Measurements from ENCODE around the gene ZC3HAV1L.
A peak's percentile ranks its signal among the peaks of the same experiment; 100 is the strongest.
"Not testable (repeated sequence)": the region's sequence is repeated elsewhere in the genome, so short reads cannot be mapped to it uniquely, and the experiment has no call there.

The ZC3HAV1L gene, protein sequence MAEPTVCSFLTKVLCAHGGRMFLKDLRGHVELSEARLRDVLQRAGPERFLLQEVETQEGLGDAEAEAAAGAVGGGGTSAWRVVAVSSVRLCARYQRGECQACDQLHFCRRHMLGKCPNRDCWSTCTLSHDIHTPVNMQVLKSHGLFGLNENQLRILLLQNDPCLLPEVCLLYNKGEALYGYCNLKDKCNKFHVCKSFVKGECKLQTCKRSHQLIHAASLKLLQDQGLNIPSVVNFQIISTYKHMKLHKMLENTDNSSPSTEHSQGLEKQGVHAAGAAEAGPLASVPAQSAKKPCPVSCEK

DNA sequence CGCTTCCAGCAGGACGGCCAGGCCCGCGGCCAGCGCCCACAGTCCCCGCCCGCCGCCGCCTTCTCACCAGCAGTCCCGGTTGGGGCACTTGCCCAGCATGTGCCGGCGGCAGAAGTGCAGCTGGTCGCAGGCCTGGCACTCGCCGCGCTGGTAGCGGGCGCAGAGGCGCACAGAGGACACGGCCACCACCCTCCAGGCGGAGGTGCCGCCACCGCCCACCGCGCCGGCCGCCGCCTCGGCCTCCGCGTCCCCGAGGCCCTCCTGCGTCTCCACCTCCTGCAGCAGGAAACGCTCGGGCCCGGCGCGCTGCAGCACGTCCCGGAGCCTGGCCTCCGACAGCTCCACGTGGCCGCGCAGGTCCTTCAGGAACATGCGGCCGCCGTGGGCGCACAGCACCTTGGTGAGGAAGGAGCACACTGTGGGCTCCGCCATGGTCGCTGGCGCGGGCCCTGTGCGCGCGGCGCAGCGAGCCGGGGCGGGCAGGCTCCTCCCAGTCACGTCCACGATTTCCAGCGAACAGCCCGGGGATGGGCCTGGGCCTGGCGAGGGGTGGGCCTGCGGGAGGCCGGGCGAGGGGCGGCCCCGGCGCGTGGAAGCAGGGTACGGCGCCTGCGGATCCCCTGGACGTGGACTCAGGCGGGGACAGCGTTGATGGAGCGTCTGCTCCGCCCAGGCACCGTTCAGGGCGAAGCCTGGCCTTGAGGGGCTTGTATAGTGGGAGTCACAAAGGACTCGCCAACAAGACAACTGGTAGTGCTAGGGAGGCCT, at the start of gene ZC3HAV1L:
ZC3HAV1L (minus strand) TSS at position 457 of the 768 bp plus-strand sequence; CDS start at position 432, 25 bp downstream.
- peak; percentile 94 for DNase-seq

DNA sequence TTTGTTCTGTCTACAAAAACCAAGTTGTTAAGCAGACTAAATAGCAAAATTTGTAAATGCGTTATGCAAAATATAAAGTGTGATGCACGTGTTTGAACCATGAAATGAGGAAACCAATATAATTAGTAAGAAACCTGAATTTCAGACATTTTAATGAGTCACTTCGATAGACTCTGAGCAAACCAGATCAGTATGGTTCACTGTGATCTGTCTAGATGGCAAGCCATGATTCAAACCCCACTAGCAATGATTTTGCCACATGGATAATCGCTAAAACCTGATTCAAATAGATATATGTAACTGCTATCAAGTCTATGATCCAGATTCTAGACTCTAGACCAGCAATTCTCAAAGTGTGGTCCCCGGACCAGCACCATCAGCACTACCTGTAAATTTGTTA, 48.9 kb upstream of the ZC3HAV1L start:
- no peak for DNase-seq

DNA sequence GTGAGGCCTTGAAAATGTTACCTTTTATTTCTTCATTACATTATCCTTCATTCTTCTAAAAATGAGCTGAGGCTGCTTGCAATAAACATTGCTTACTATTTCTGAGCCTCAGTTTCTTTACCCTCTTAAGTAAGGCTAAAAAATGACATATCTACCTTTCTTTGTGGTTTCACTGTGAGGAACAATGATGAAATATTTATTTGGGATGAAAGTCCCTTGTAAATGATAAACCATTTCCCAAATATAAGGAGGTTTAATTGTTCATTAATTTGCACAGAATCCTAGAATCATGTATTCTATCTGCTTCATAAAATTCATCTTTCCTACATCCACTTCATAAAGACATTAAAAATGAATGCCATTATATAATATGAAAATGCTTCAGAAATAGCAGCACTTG, 45.7 kb upstream of the ZC3HAV1L start:
- no peak for DNase-seq

DNA sequence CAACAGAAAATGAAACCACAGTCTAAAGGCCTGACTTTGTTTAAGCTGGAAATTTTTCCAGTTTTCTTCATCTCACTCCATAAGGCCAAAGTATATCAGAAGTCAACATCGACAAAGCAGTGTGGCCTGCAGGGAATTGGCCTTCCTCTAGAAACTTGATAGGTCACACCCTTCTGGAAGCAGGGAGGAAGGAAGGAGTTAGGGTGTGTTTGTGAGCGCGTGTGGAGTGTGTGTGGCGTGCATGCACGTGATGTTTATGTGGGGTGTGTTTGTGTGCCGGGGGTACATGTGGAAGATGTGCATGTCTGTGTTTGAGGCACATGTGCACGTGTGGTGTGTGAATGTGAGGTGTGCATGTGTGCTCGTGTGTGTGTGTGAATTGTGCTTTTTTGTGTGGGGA, 45.1 kb upstream of the ZC3HAV1L start:
- no peak for DNase-seq

DNA sequence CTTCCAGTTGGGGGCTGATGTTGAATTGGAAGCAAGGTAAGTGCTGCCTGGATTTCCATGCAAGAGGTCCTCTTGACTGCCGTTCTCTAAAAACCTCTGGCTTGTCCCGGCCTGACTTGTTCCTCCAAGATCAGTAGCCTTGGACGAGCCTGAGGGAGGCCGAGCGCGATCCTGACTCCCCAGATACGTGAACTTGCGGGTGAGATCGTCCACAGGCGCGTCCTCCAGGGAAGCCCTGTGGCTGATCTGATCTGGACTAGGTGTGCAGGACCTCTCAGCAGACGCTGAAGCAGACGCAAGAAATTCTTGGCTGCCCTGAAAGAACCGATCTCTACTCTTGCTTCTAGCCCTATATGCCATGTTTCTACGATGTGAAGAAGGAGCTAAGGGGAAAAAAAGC, 44.0 kb upstream of the ZC3HAV1L start:
- DNase-seq, result no peak

DNA sequence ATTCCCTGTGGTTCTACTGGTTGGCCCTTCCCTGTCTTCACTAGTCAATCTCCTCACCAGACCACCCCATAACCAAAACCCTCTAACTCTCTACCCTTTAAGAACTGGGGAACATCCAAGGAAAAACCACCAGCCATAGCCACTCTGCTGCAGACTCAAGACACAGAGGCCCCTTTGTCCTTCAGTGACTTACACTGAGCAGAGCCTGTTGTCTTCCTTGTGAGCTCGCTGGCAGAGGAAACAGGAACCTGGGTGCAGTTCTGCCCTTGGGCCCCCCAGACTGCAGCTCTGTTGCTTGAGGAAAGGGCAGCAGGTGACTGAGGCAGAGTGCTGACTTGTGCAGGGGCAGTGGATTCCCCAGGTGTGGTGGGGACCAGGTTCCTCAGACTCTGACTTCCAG, 43.1 kb upstream of the ZC3HAV1L start:
- DNase-seq, result no peak

DNA sequence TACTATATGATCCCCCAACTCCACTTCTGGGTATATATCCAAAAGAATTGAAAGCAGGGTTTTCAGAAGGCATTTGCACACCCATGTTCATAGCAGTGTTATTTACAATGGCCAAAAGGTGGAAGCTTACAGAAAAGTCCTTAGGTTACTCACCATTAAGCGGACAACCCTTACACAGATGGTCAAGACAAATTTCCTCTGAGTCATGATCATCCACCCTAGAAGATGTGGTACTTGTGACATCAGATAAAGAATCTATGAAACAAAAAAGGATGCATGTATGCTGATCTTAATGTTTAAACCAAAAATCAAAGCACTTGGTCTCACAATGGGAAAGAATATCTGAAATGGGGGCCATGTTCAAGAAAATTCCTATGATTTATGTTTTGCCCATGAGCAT, 42.6 kb upstream of the ZC3HAV1L start:
- no peak for DNase-seq

DNA sequence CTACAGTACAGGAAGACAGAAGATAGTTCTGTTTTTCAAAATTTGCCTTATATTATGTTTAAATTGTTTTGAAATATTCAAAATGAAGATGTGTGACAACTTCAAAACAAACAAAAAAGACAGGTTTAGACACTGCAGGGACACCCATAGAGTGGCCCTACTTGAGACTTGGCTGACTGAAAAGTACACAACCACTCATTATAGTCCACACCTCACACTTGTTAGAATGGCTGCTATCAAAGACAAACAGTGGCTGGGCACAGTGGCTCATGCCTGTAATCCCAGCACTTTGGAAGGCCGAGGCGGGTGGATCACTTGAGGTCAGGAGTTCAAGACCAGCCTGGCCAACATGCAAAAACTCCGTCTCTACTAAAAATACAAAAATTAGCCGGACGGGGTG, 41.9 kb upstream of the ZC3HAV1L start:
- not testable (repeated sequence) for DNase-seq

DNA sequence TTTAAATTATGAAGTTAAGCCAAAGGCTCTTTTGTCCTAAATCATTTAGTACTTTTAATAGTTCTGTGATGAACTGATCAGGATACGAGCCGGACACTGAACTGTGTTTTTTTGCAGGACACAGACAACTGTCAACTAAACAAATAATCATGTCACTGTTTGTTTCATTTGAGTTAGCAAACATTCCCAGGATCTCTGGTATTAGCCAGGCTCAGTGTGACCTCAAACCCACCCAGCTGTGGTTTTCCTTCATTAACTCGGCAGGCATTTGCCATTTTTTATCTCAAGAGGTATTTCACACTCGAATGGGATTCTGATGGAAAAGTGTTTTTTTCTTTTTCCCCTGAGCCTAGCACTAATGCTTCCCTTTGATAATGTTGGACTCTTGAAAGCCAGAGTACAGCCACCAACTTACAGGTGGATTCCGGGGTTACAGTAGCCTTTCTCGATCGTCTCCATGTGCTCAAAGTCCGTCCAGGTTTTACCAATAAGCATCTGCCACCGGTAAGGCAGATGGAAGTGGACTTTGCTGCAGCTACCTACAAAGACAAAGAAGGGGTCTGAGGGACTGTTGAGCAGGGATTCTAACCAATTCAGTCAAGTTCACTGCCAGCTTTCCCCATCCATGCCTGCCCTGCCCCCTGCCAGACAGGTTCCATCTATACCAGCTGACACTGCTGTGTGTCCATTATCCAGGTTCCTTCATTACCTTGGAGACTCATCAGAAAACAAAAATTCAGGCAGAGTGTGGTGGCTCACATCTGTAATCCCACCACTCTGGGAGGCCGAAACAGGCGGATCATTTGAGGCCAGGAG, 40.2 kb upstream of the ZC3HAV1L start:
- no peak for DNase-seq

DNA sequence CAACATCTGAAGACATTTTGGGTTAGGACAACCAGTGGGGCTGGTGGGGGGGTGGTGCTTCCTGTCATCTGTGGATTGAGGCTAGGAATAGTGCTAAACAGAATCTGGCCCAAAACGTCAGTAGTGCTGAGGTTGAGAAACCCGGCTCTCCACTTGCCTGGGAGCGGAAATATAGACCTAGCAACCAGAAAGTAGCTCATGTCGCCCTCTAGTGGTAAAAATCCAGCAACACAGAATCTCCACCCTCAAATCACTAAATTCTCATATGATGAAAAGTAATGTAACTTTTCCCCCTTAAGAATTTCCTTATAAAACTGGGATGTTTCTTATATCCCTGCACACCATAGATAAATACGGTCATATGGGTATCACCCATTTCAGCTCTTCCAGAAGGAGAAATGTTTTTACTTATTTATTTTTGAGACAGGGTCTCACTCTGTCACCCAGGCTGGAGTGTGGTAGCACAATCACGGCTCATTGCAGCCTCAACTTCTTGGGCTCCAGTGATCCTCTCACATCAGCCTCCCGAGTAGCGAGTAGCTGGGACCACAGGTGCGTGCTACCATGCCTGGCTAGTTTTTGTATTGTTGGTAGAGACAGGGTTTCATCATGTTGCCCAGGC, 39.3 kb upstream of the ZC3HAV1L start:
- DNase-seq, result peak; percentile 74

DNA sequence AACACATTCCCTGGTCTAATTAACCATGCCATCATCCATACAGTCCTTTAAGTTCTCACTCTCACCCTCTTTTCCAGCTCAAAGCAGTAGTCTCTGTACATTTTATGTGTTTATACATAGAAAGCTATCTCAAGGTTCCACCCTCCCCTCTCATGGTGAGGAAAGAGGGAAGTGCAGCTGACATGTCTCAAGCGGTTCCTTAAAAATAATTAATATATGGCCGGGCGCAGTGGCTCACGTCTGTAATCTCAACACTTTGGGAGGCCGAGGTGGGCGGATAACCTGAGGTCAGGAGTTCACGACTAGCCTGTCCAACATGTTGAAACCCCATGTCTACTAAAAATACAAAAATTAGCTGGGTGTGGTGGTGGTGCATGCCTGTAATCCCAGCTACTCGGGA, 37.0 kb upstream of the ZC3HAV1L start:
- no peak for DNase-seq

DNA sequence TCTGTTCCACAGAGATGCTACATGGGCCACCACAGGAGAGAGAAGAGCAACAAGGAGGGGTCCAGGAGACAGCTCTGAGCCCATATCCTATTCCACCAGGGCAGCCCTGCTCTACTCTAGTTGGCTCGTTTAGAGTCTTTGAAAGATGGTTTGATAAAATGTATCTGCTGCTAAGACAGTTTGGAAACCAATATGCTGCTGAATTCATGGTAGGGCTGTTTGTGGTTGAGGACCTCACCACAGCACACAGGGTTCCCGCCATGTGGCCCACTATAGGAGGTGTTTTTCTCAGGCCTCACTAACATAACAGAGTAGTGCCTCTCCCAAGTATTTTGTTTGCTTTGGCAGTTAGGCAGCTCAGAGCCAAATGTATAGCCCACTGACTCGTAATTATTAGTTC, 35.8 kb upstream of the ZC3HAV1L start:
- no peak for DNase-seq

DNA sequence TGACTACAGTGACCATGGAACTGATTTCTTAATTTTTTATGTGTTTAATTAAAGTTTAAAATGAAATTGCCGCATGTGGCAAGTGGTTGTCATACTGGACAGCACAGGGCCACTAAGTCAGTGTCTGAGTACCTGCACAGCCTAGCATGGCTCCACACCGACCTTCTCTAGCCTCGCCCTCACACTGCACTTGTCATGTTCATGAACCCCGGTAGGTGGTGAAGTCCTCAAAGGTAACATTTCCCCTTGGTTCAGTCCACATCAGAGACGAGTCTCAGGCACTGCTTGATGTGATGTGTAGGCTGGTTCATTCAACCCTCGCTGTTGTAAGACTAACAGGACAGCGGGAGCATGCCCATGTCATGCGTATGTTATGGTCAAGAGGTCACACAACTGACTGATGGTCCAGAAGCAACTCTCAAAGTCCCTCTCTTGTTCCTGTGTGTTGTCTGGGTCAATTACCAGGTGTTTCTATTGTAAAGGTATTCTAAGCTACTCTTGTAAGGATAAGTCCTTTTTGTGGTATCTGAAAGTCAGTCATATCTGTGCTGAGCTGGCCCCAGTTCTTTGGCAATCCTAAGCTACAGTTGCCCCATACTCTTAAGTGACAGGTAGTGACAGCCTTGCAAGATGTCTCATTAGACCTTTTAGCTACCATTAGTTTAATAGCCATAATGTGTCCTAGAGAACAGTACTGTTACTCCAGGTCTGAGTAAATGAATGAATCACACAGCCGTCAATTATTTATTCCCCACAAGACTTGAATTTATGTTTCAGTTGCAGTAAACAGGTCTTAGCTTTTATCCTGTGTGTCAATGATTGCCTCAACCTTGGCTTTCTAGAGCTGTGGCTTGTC, 32.9 kb upstream of the ZC3HAV1L start:
- no peak for DNase-seq

DNA sequence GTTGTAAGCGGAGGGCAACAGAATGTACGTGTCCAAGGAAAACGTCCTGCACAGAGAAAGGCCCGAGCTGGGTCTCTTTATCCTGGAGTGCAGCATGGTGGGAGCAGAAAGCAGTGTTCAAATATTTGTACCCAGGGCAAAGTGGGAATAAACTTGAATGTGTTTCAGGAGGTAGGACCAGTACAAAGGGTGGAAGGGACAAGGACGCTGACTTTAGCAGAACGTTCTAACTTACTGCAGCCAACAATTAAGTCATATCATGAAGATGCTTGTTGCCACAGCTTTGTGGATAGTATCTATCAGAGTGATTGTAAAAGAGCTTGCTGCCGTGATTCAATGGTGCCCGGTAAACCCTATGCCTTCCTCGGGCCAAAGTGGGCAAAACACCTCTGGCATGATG, 30.5 kb upstream of the ZC3HAV1L start:
- no peak for DNase-seq

DNA sequence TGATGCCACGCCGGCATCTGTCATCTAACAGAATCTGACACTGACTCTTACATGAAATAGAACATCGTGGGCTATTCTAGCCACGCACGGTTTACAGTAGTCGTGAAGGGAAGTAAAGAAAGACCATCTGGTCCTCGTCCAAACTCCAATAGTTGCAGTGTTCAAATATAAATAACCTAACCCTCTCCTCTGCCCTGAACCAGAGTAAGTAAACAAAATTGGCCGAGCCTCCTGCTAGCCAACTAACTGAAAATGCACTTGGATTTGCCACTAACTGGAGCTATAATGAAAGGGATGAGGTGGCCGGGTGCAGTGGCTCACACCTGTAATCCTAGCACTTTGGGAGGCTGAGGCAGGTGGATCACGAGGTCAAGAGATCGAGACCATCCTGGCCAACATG, 29.5 kb upstream of the ZC3HAV1L start:
- DNase-seq, result no peak

DNA sequence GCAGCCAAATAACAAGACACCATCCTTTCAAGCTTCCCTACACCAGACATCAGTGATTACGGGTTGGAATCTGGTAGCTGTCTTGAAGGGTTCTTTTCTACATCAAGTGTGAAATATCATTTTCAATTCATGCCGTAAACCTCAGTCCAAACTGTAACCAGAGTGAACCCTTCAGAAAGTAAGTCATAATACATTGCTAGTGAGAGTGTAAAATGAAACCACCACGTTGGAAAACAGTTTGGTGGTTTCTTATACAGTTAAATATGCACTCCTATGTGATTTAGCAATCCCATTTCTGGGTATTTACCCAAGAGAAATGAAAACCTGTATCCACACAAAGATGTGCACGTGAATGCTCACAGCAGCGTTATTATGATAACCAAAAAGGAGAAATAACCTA, 25.6 kb upstream of the ZC3HAV1L start:
- DNase-seq, result no peak

DNA sequence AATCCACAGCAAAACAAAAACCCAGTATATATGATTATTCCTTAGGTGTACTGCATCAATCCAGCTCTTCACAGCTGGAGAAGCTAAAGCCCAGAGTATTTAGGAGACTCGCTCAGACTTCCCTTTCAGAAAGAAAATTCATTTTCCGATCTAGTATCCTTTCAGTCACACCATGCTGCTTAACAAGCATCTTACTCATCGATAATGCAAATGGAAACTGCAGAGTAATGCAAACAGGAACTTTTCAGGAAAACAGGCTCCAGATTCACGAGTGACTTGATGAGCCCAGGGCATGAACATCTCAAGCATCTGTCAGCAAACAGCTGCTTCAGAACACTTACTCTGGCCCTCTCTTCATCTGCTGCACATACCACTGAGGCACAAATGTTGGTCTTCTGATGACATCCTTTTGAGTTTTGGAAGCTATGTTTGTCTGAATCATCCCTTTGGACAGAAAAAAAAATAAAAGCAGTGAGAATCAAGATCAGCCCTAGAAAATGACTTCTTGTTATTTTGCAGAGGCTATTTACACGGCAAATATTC, 24.9 kb upstream of the ZC3HAV1L start:
- DNase-seq, result no peak

DNA sequence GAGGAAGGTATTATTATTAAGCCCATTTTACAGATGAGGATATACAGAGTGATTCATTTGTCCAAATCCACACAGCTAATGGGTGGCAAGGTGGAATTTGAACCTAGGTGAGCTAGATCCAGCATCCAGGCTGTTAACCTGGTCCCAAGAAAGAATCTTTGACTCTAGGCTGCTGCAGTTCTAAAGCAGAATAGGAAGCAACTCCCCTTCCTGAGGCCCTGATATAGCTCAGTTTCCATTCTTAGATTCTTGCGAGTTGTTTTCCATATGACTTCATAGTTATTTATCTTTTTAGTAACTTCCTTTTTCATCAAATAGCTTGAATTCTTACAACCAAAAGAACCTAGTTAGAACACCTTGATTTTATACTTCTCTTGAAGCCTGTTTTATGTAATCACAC, 24.1 kb upstream of the ZC3HAV1L start:
- no peak for DNase-seq

DNA sequence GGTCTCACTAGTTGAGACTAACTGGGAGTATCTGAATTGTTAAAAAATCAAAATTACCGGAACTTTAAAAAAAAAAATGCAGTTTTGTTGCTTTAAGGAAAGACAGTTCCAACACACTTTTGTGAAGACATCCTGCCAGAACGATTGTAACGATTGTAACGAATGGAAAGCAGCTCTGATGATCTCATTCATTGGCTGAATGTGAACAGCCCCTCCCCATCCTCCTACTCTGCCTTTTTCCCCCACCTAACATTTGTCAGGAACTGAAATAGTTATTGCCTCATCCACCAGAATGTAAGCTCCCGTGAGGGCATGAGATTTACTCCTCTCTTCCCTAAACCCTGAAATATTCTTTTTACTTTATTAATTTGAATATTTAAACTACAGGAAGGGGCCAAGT, 23.1 kb upstream of the ZC3HAV1L start:
- DNase-seq, result peak; percentile 51

DNA sequence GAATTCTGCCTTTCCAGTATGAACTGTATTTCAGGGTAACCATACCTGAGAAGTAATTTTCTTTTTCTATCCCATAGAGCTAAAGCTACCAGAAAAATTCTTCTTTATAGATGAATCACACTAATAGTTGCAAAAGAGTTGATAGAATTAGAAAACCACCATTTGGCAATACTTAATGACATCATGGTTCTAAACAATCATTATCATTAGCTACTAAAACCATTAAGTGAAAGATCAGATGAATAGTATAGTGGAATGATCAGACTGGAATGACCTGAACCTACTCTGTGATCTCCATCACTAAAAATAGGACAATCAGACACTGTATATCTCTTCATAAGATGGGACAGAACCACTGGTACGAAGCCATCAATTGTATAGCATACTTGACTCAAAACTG, 19.8 kb upstream of the ZC3HAV1L start:
- no peak for DNase-seq

DNA sequence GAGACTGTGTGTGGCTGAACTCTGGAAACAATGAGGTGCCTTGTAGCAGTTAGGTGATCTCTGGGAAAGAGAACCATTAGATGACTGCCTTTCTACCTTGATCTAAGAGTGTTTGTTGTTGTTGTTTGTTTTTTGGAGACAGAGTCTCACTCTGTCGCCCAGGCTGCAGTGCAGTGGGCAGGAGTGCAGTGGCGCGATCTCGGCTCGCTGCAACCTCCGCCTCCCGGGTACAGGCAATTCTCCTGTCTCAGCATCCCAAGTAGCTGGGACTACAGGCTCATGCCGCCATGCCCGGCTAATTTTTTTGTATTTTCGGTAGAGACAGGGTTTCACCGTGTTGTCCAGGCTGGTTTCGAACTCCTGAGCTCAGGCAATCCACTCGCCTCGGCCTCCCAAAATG, 18.8 kb upstream of the ZC3HAV1L start:
- not testable (repeated sequence) for DNase-seq

DNA sequence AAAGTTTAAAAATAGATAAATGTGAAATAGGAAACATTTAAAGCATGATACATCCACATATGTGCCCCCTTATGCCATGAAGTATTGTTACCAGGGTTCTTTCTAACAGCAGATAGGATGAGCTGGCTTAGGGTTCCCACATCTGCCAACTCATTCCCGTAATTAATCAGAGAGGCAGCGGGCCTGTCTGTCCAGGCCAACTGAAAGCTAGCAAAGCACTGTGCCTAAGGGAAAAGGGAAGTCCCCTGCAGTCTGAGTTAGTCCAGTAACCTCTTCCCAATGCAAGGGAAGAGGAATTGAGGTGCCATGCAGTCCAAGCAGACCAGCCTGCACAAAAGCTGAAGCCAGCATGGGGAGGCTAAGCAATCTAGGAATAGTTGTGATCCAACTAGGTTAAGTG, 18.3 kb upstream of the ZC3HAV1L start:
- DNase-seq, result no peak
